ENCODE data around the gene PRKG1. TPM values are rescaled to one million over a fixed set of nuclear protein-coding genes. Genes with fewer than 3 reads are reported as not detected.

Gene PRKG1
- total RNA-seq, 1 experiment from 2014 or later = 16.5 TPM

DNA sequence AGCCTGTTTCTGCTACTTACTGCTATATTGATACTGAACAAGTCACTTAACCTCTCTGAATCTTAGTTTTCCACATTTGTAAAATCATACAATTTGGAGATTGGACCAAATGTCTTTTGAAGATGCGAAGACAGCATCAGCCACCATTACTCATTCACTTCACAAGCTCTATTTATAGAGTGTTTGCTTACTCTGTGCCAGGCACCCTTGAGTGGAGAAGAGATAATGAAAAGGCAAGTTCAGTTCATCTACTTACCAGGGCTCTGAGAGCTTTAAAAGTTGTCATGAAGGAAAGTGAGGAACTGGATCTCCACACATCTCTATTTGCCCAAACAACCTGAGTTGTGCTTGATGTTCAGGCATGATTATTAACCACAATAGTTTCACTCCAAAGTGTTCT, 347.6 kb downstream of the PRKG1 start:
- ChIA-PET CTCF (interaction anchor here (0.7 to 1.9 kb wide), 13 partner anchors 8 to 582 kb away, joined by 3 to 10 read pairs (median 4); partner anchors contain the start of gene PRKG1), POLR2A (no interaction called here)
- Mint-ChIP-seq H3K36me3 (no peaks in the 10 kb centered on the region), H3K27me3 (ENCODE audit: low read depth) (no peaks in the 10 kb centered on the region), H3K4me3 (no peak overlapping the region), H3K4me1 (peaks cover 15% of the 10 kb centered on the region), H3K9me3 (0 out of 2 replicates have a peak, but pooled peaks cover 5% of the 10 kb centered on the region), H3K27ac (no peak overlapping the region)
- no peak for TF ChIP-seq GTF2I (CRISPR knock-in tag; conservative IDR thresholded peaks at IDR 0.05)
- TF ChIP-seq TCF7 (CRISPR knock-in tag; IDR thresholded peaks at IDR 0.05; ENCODE audit: low read depth) = no peak
- TF ChIP-seq MAX (CRISPR knock-in tag; IDR thresholded peaks at IDR 0.05) = no peak
- DNase-seq (ENCODE audit: low spot score) (no peak), ATAC-seq (no peak)

- ATAC-seq (peak; percentile 92), DNase-seq (ENCODE audit: low spot score) (peak; percentile 57)
- TF ChIP-seq CTCF (IDR thresholded peaks at IDR 0.05) (peak; percentile 67), TCF7 (CRISPR knock-in tag; IDR thresholded peaks at IDR 0.05; ENCODE audit: low read depth) (no peak), ATF3 (CRISPR knock-in tag; conservative IDR thresholded peaks at IDR 0.05) (no peak), ZNF138 (CRISPR knock-in tag; conservative IDR thresholded peaks at IDR 0.05) (no peak)
- TF ChIP-seq, protein P1, sequence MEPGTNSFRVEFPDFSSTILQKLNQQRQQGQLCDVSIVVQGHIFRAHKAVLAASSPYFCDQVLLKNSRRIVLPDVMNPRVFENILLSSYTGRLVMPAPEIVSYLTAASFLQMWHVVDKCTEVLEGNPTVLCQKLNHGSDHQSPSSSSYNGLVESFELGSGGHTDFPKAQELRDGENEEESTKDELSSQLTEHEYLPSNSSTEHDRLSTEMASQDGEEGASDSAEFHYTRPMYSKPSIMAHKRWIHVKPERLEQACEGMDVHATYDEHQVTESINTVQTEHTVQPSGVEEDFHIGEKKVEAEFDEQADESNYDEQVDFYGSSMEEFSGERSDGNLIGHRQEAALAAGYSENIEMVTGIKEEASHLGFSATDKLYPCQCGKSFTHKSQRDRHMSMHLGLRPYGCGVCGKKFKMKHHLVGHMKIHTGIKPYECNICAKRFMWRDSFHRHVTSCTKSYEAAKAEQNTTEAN (CRISPR knock-in tag; IDR thresholded peaks at IDR 0.05) = no peak
- peaks cover 15% of the 10 kb centered on the region for H3K4me1 Mint-ChIP-seq
- CTCF ChIA-PET = interaction anchor here (0.6 to 1.9 kb wide), 14 partner anchors 9 to 581 kb away, joined by 3 to 10 read pairs (median 4); partner anchors contain the start of gene PRKG1
- H3K27ac Mint-ChIP-seq = no peak overlapping the region
- H3K27me3 Mint-ChIP-seq (ENCODE audit: low read depth) = no peaks in the 10 kb centered on the region
- 0 out of 2 replicates have a peak, but pooled peaks cover 5% of the 10 kb centered on the region for H3K9me3 Mint-ChIP-seq
- POLR2A ChIA-PET = no interaction called here
- no peaks in the 10 kb centered on the region for H3K36me3 Mint-ChIP-seq
- no peak overlapping the region for H3K4me3 Mint-ChIP-seq
These were observed 348.2 kb downstream of the PRKG1 start for GRCh38 chr10:51422311-51423120.

DNA sequence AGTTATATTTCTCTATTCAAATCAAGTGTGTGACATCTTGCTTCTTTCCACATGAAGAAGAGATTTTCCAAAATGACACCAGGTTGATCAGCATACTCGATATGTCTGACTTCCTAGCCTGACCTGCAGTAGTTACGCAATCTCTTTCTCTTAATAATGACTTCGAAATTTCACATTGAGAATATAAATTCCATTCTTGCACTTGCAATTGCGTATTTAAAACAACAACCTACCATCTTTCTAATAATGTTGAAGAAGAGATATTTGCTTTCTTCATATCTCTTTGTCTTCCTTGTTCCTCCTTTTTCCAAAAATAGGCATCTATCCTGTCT, 348.8 kb downstream of the PRKG1 start:
- Mint-ChIP-seq H3K27ac (no peak overlapping the region), H3K4me3 (no peak overlapping the region), H3K4me1 (peaks cover 19% of the 10 kb centered on the region), H3K36me3 (no peaks in the 10 kb centered on the region), H3K27me3 (ENCODE audit: low read depth) (no peaks in the 10 kb centered on the region), H3K9me3 (0 out of 2 replicates have a peak, but pooled peaks cover 5% of the 10 kb centered on the region)
- ATAC-seq (no peak), DNase-seq (ENCODE audit: low spot score) (no peak)
- ChIA-PET POLR2A (no interaction called here), CTCF (interaction anchor here (0.6 to 1.9 kb wide), 3 partner anchors 50 to 417 kb away, joined by 3 to 6 read pairs (median 4); no protein-coding TSS in a partner anchor)
- no peak for TF ChIP-seq CDX4 (CRISPR knock-in tag; IDR thresholded peaks at IDR 0.05; ENCODE audit: borderline replicate concordance)
- TF ChIP-seq ESRRA (CRISPR knock-in tag; IDR thresholded peaks at IDR 0.05; ENCODE audit: borderline replicate concordance) = no peak
- no peak for TF ChIP-seq CREM (CRISPR knock-in tag; IDR thresholded peaks at IDR 0.05)
- TF ChIP-seq ATF1 (CRISPR knock-in tag; IDR thresholded peaks at IDR 0.05) = no peak
- no peak for TF ChIP-seq GABPB1 (CRISPR knock-in tag; IDR thresholded peaks at IDR 0.05)
- no peak for TF ChIP-seq FOXP4 (CRISPR knock-in tag; IDR thresholded peaks at IDR 0.05)
- no peak for TF ChIP-seq ZNF138 (CRISPR knock-in tag; conservative IDR thresholded peaks at IDR 0.05)
- no peak for TF ChIP-seq HMGA2 (CRISPR knock-in tag; IDR thresholded peaks at IDR 0.05)
- TF ChIP-seq NFATC4 (CRISPR knock-in tag; IDR thresholded peaks at IDR 0.05) = no peak
- TF ChIP-seq, protein P2, sequence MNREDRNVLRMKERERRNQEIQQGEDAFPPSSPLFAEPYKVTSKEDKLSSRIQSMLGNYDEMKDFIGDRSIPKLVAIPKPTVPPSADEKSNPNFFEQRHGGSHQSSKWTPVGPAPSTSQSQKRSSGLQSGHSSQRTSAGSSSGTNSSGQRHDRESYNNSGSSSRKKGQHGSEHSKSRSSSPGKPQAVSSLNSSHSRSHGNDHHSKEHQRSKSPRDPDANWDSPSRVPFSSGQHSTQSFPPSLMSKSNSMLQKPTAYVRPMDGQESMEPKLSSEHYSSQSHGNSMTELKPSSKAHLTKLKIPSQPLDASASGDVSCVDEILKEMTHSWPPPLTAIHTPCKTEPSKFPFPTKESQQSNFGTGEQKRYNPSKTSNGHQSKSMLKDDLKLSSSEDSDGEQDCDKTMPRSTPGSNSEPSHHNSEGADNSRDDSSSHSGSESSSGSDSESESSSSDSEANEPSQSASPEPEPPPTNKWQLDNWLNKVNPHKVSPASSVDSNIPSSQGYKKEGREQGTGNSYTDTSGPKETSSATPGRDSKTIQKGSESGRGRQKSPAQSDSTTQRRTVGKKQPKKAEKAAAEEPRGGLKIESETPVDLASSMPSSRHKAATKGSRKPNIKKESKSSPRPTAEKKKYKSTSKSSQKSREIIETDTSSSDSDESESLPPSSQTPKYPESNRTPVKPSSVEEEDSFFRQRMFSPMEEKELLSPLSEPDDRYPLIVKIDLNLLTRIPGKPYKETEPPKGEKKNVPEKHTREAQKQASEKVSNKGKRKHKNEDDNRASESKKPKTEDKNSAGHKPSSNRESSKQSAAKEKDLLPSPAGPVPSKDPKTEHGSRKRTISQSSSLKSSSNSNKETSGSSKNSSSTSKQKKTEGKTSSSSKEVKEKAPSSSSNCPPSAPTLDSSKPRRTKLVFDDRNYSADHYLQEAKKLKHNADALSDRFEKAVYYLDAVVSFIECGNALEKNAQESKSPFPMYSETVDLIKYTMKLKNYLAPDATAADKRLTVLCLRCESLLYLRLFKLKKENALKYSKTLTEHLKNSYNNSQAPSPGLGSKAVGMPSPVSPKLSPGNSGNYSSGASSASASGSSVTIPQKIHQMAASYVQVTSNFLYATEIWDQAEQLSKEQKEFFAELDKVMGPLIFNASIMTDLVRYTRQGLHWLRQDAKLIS (CRISPR knock-in tag; IDR thresholded peaks at IDR 0.05; ENCODE audit: borderline replicate concordance) = no peak
- no peak for TF ChIP-seq RORB (CRISPR knock-in tag; IDR thresholded peaks at IDR 0.05)
- TF ChIP-seq TCF7 (CRISPR knock-in tag; IDR thresholded peaks at IDR 0.05; ENCODE audit: low read depth) = no peak
- no peak for TF ChIP-seq NFYB (CRISPR knock-in tag; conservative IDR thresholded peaks at IDR 0.05; ENCODE audit: low read depth)
- no peak for TF ChIP-seq CBFB (CRISPR knock-in tag; IDR thresholded peaks at IDR 0.05; ENCODE audit: low read depth)
- no peak for TF ChIP-seq MXD4 (CRISPR knock-in tag; IDR thresholded peaks at IDR 0.05; ENCODE audit: borderline replicate concordance)
- TF ChIP-seq NR3C1 (CRISPR knock-in tag; conservative IDR thresholded peaks at IDR 0.05; ENCODE audit: low read depth) = no peak

Measured in WTC11 (cell line).